H1 (cell line): Measurements from ENCODE around the gene POM121C. TPM values are rescaled to one million over a fixed set of nuclear protein-coding genes. Genes with fewer than 3 reads are reported as not detected.
"Not testable (repeated sequence)": the region's sequence is repeated elsewhere in the genome, so short reads cannot be mapped to it uniquely, and the experiment has no call there.

Source experiments
- CTCF ChIA-PET: fragments of 300-600 bp; sonication (Branson Sonifier 250); formaldehyde crosslinking; loops from one replicate; lab custom pipeline; 2021; ENCODE audit not compliant: partially characterized antibody; lab: Charles Lee
- POLR2A ChIA-PET: fragments of 300-600 bp; sonication (Branson Sonifier 250); formaldehyde crosslinking; loops from one replicate; lab custom pipeline; 2021; ENCODE audit warnings: inconsistent platforms; ENCODE audit not compliant: partially characterized antibody; lab: Charles Lee
- DNase-seq, 2 experiments: peaks; one replicate each; pipeline versions ENCODE4 v3.0.0 to v3.0.0-alpha.2; 2010 to 2022; ENCODE audit warnings: low spot score in 2 of 2, low read depth in 1 of 2, mixed read lengths in 1 of 2
- FAIRE-seq: peaks from 2 replicates; lab custom pipeline; 2011; peaks lifted over from hg19 to GRCh38; lab: Jason Lieb, UNC
- H2AFZ ChIP-seq: 2 replicates; pipeline ENCODE4 v1.8.1; 2012; ENCODE audit warnings: low read length, inconsistent platforms
- H2AK5ac ChIP-seq: 2 replicates; pipeline ENCODE4 v1.6.1; 2013; ENCODE audit warnings: low read depth, low read length
- H2BK120ac ChIP-seq: replicated peaks from 2 replicates; pipeline ENCODE3; 2013; ENCODE audit warnings: low read depth, low read length, inconsistent platforms
- H2BK12ac ChIP-seq: 2 replicates; pipeline ENCODE4 v1.6.1; 2013; ENCODE audit warnings: low read depth, low read length
- H2BK15ac ChIP-seq: 2 replicates; pipeline ENCODE4 v1.6.1; 2013; ENCODE audit warnings: low read length
- H2BK20ac ChIP-seq: 2 replicates; pipeline ENCODE4 v1.6.1; 2013; ENCODE audit warnings: low read length
- H2BK5ac ChIP-seq: 2 replicates; pipeline ENCODE4 v1.6.1; 2013; ENCODE audit warnings: low read depth, low read length
- H3K14ac ChIP-seq: 2 replicates; pipeline ENCODE4 v1.6.1; 2013; ENCODE audit warnings: inconsistent platforms; ENCODE audit not compliant: insufficient read length
- H3K18ac ChIP-seq: 2 replicates; pipeline ENCODE4 v1.6.1; 2013; ENCODE audit warnings: low read length; ENCODE audit errors: extremely low read depth
- H3K23ac ChIP-seq: 2 replicates; pipeline ENCODE4 v1.6.1; 2013; ENCODE audit warnings: inconsistent platforms; ENCODE audit not compliant: insufficient read length
- H3K23me2 ChIP-seq: 2 replicates; pipeline ENCODE4 v1.6.1; 2013; ENCODE audit warnings: low read depth, low read length
- H3K27ac ChIP-seq: 2 replicates; pipeline ENCODE4 v1.6.1; 2011; ENCODE audit warnings: low read depth, low read length, inconsistent platforms
- H3K27me3 ChIP-seq, 4 experiments: replicated peaks in 1 of 4; 1 replicate in 1 of 4; 2 replicates in 3 of 4; pipeline versions ENCODE4 v1.6.1 to v1.8.1; 2011 to 2013; ENCODE audit warnings: low read length in 3 of 4, mild to moderate bottlenecking in 3 of 4, inconsistent platforms in 2 of 4, mixed read lengths in 2 of 4, moderate library complexity in 1 of 4; ENCODE audit not compliant: control insufficient read depth in 3 of 4, insufficient read depth in 3 of 4; ENCODE audit errors: extremely low read depth in 1 of 4
- H3K36me3 ChIP-seq, 4 experiments: 2 replicates each; pipeline versions ENCODE4 v1.6.1 to v1.8.1; 2011 to 2013; ENCODE audit warnings: mild to moderate bottlenecking in 4 of 4, low read length in 3 of 4, moderate library complexity in 2 of 4, control low read depth in 1 of 4, inconsistent platforms in 1 of 4; ENCODE audit not compliant: insufficient read depth in 4 of 4, control insufficient read depth in 2 of 4
- H3K4ac ChIP-seq: replicated peaks from 2 replicates; pipeline ENCODE3; 2013; ENCODE audit warnings: low read length, low read depth, mixed read lengths, inconsistent platforms; ENCODE audit not compliant: insufficient read length
- H3K4me1 ChIP-seq, 4 experiments: replicated peaks in 1 of 4; 1 replicate in 1 of 4; 2 replicates in 3 of 4; pipeline versions ENCODE4 v1.6.1 to v1.8.1; 2011 to 2013; ENCODE audit warnings: low read length in 3 of 4, inconsistent platforms in 2 of 4, mixed read lengths in 1 of 4; ENCODE audit not compliant: insufficient read depth in 4 of 4, control insufficient read depth in 3 of 4
- H3K4me2 ChIP-seq, 2 experiments: 2 replicates each; pipeline versions ENCODE4 v1.6.1 to v1.8.1; 2011 to 2013; ENCODE audit warnings: low read depth in 2 of 2, low read length in 2 of 2, control low read depth in 1 of 2, inconsistent platforms in 1 of 2, mild to moderate bottlenecking in 1 of 2; ENCODE audit not compliant: insufficient read depth in 1 of 2
- H3K4me3 ChIP-seq, 4 experiments: fragments of 200-600, 300-600 bp in 1 of 4; sonication (generic), shearing (Covaris generic), sonication (Bioruptor Twin) in 1 of 4; 2 replicates each; pipeline versions ENCODE4 v1.5.1 to v1.8.1; 2011 to 2016; ENCODE audit warnings: low read length in 4 of 4, low read depth in 3 of 4, control low read depth in 2 of 4, inconsistent platforms in 2 of 4, mild to moderate bottlenecking in 2 of 4, mixed read lengths in 1 of 4, moderate library complexity in 1 of 4; ENCODE audit not compliant: insufficient read depth in 2 of 4; ENCODE audit errors: extremely low read depth in 1 of 4
- H3K56ac ChIP-seq: replicated peaks from 2 replicates; pipeline ENCODE3; 2013; ENCODE audit warnings: low read depth, mild to moderate bottlenecking, mixed read lengths, low read length, inconsistent platforms; ENCODE audit not compliant: insufficient read length
- H3K79me1 ChIP-seq: 2 replicates; pipeline ENCODE4 v1.6.1; 2013; ENCODE audit warnings: low read depth, low read length, control low read depth
- H3K79me2 ChIP-seq, 2 experiments: 2 replicates each; pipeline versions ENCODE4 v1.6.1 to v1.8.1; 2012 to 2013; ENCODE audit warnings: low read length in 2 of 2, mild to moderate bottlenecking in 2 of 2, inconsistent platforms in 1 of 2; ENCODE audit not compliant: insufficient read depth in 2 of 2, control insufficient read depth in 1 of 2
- H3K9ac ChIP-seq, 4 experiments: replicated peaks in 1 of 4; 1 replicate in 1 of 4; 2 replicates in 3 of 4; pipeline versions ENCODE4 v1.6.1 to v1.8.1; 2011 to 2013; ENCODE audit warnings: low read depth in 3 of 4, low read length in 3 of 4, control low read depth in 2 of 4, mild to moderate bottlenecking in 2 of 4, moderate library complexity in 2 of 4, inconsistent platforms in 1 of 4; ENCODE audit errors: extremely low read depth in 1 of 4
- H3K9me3 ChIP-seq, 2 experiments: 2 replicates each; pipeline versions ENCODE4 v1.6.1 to v1.8.1; 2012 to 2013; ENCODE audit warnings: mild to moderate bottlenecking in 2 of 2, moderate library complexity in 2 of 2, control low read depth in 1 of 2, inconsistent platforms in 1 of 2, low read depth in 1 of 2, low read length in 1 of 2, mixed read lengths in 1 of 2; ENCODE audit not compliant: insufficient read depth in 2 of 2
- H4K20me1 ChIP-seq, 2 experiments: replicated peaks in 1 of 2; 2 replicates each; pipeline versions ENCODE3 to v1.8.1; 2011 to 2013; ENCODE audit warnings: inconsistent platforms in 2 of 2, low read length in 2 of 2, mild to moderate bottlenecking in 1 of 2; ENCODE audit not compliant: insufficient read depth in 2 of 2, control insufficient read depth in 1 of 2
- H4K5ac ChIP-seq: 2 replicates; pipeline ENCODE4 v1.6.1; 2013; ENCODE audit warnings: low read length, low read depth, mixed read lengths, inconsistent platforms; ENCODE audit not compliant: insufficient read length
- H4K8ac ChIP-seq: 2 replicates; pipeline ENCODE4 v1.8.0; 2013; ENCODE audit warnings: mild to moderate bottlenecking, moderate library complexity, low read length, inconsistent platforms; ENCODE audit not compliant: insufficient read depth; ENCODE audit errors: extremely low read depth
- H4K91ac ChIP-seq: replicated peaks from 2 replicates; pipeline ENCODE3; 2013; ENCODE audit warnings: low read length, mixed read lengths, inconsistent platforms; ENCODE audit not compliant: insufficient read length
- WGBS, 2 experiments: shearing (Covaris generic) in 1 of 2; methylation state at CpG; one replicate each; pipeline versions ENCODE4 v1.1.6 to v1.1.7; 2013 to 2015; ENCODE audit warnings: low lambda C conversion rate in 2 of 2, mixed read lengths in 2 of 2, inconsistent platforms in 1 of 2, low coverage in 1 of 2, missing lambda C conversion rate in 1 of 2; ENCODE audit not compliant: insufficient replicate concordance in 2 of 2, insufficient coverage in 1 of 2, insufficient read length in 1 of 2; ENCODE audit errors: extremely low coverage in 1 of 2, missing lambda C conversion rate in 1 of 2; 5-methylcytosine and 5-hydroxymethylcytosine counted together
- polyA plus RNA-seq, 7 experiments: library from polyadenylated mRNA; depleted of rRNA in 3 of 7; stranded (reverse) in 5 of 7; unstranded in 2 of 7; fragments of >200 nt in 5 of 7; fragments of 200-250 nt in 2 of 7; gene quantifications; 1 replicate in 5 of 7; 2 replicates in 1 of 7; 4 replicates in 1 of 7; pipeline versions ENCODE4 v1.2.1 to v1.2.3, GENCODE V29; 2011 to 2013; ENCODE audit warnings: missing spikeins in 2 of 7, mixed read lengths in 2 of 7
- total RNA-seq: library from RNA; stranded (reverse); fragmentation: NEBNext Ultra II Directional; extraction: Animal tissue kit (Norgen Biotek cat#: 25700); gene quantifications from 2 replicates; pipeline ENCODE4 v1.2.1, GENCODE V29; 2021

The POM121C gene
- total and polyA plus RNA-seq, 2 of the 8 experiments (the other 6 are each of a cell fraction or from before 2014, with no cell fraction given), result 16.5 to 58.0 TPM

DNA sequence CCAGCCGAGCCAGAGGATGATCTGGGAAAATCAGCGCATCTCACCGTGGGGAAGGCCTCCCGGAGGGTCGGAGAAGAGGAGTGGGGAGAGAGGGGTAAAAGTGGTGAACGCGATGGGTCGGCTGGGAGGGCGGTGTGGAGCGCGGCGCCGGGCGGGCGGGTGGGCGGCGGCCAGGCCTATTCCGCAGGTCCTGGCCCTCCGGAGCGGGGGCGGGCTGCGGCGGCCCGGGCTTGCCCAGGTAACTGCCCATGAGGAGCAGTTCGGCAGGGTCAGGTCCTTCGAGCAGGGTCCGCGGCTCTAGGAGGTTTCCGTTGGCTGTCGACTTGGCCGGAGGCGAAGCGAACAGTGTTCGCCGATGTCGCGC is 44.0 kb downstream of the POM121C start:
- H3K9me3 ChIP-seq, H2BK12ac ChIP-seq, DNase-seq, H4K5ac ChIP-seq, H3K79me1 ChIP-seq, H3K4me1 ChIP-seq, CTCF ChIA-PET, H3K79me2 ChIP-seq, H3K23ac ChIP-seq, H3K27ac ChIP-seq, H4K20me1 ChIP-seq, POLR2A ChIA-PET, H4K91ac ChIP-seq, H2AFZ ChIP-seq, H3K27me3 ChIP-seq, H4K8ac ChIP-seq, H3K23me2 ChIP-seq, H3K4ac ChIP-seq, H2AK5ac ChIP-seq, H3K18ac ChIP-seq, H3K56ac ChIP-seq, H2BK120ac ChIP-seq, H2BK20ac ChIP-seq, H2BK15ac ChIP-seq, FAIRE-seq, H2BK5ac ChIP-seq, H3K14ac ChIP-seq: not testable (repeated sequence)
- WGBS, 2 experiments, result 2% methylated on average over 5 of the region's 37 CpGs; no CpG with 5 or more reads in 1 of the 2 experiments
- Histone ChIP-seq H3K4me2 (peak overlapping the region; percentile 54 to 58), H3K36me3 (peaks cover 7 to 32% (median 19%) of the 10 kb centered on the region in 4 experiments; a peak in 7 of 8 replicates), H3K4me3 (peak overlapping the region; percentile 26 to 53 (median 37); a peak in 6 of 8 replicates), H3K9ac (peak overlapping the region in 3 of 4 experiments; percentile 34 to 60 (median 55); a peak in 5 of 7 replicates)
